LHCN-M2 (cell line): ENCODE measurements around the gene GRM2. TPM values are rescaled to one million over a fixed set of nuclear protein-coding genes. Genes with fewer than 3 reads are reported as not detected.
A peak's percentile ranks its signal among the peaks of the same experiment; 100 is the strongest.

Source experiments
- DNase-seq: peaks from one replicate; pipeline ENCODE4 v3.0.0-alpha.2; 2012; ENCODE audit warnings: low read depth
- polyA plus RNA-seq: library from polyadenylated mRNA; unstranded; fragments of >200 nt; gene quantifications from one replicate; pipeline ENCODE4 v1.2.1, GENCODE V29; 2012; ENCODE audit warnings: missing spikeins
- total RNA-seq: library from RNA; depleted of rRNA; stranded (reverse); fragments of >200 nt; gene quantifications from 2 replicates; pipeline ENCODE4 v1.2.3, GENCODE V29; 2014; rRNA removed

The GRM2 gene
- 0.06 TPM in 1 of 2 replicates, not detected in the other for total RNA-seq
- 0.02 TPM for polyA plus RNA-seq

DNA sequence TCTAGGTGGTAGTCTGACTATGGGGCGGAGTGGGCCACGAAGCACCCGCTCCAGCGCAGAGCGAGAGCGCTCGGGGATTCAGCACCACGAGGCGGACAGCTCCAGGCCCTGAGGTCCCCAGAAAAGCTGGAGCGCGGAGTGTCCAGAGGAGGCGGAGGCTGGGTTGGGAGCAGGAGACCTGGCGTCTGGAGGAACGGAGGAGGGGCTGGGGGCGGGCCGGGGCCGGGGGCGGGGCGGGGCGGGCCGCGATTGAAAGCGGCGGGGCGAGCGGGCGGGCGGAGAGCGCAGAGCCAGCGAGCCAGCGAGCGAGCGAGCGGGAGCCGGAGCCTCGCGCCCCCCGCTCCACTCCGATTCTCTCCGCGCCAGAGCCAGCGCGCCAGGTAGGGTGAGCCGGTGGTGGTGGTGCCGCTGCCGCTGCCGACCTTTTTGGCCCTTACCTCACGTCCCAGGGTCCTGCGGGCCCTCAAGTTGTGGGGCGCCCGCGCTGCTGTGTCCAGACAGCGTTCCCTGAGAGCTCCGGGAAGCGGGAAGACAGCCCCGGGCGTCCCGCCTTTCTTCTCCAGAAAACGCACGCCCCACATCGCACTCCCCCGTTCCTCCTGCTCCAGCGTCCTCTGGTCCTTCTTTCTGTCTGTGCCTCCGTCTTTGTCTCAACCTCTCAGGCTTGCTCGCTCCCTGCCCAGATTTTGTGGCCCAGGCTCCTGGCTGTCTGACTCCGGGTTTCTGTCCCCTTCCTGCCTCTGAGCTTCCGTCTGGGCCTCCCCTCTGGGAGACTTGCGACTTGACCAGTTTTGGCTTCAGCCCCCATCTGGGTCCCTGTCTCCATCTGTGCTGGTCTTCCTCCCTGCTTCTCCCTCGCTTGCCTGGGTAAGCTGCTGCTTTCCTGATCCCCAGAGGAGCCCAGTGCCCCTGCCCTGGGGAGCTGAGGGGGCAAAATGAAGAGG lies at the start of gene GRM2:
Gene GRM2, plus strand, starts transcription at position 281 of the 944 bp plus-strand sequence. CDS start 1,916 bp downstream, outside the sequence.
- DNase-seq: peak; percentile 37

- DNase-seq: no peak
Measured at GRCh38 chr3:51657234-51657633, 49.6 kb upstream of the GRM2 start.

DNA sequence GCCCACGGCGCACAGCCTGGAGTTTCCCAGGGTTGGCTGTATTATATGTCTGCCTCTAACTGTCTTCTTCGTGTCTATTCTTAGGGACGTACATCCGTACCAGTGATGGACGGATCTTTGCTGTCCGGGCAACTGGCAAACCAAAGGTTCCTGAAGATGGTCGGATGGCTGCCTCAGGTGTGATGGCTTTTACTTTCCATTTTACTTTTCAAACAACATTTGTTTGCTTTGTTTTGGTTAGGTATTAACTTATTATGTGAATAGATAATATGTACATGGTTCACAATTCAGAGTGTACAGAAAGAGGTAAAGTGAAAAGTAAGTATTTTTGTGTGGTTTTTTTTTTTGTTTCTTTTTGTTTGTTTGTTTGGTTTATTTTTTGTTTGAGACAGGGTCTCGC lies 46.9 kb upstream of the GRM2 start:
- no peak for DNase-seq

DNA sequence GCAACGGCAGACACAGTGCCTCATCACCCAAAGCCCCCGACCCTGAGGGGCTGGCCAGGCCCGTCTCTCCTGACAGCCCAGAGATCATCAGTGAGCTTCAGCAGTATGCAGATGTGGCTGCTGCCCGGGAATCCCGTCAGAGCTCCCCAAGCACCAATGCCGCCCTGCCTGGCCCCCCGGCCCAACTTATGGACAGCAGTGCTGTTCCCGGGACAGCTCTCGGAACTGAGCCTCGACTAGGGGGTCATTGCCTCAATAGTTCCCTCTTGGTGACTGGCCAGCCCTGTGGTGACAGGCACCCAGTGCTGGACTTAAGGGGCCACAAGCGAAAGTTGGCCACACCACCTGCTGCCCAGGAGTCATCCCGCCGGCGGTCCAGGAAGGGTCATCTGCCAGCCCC lies 44.4 kb upstream of the GRM2 start:
- no peak for DNase-seq

DNA sequence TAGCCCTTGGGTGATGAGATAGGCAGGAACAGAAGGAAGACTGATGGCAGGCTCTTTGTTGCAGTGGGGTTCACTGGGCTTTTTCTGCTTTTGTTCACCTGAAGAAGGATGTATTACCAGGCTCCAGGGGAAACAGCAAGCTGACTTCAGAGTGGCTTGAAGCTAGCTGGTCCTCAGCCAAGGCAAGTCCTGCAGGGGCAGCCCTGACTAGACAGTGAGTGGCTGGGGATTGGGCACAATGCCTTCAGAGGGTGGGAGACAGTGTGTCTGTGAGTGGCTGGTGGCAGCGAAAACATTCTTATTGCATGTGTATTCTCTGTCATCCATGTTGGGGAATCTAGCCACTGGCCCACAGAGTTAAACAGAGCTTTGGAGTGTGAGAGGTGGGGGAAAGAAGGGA lies 38.1 kb upstream of the GRM2 start:
- no peak for DNase-seq

DNA sequence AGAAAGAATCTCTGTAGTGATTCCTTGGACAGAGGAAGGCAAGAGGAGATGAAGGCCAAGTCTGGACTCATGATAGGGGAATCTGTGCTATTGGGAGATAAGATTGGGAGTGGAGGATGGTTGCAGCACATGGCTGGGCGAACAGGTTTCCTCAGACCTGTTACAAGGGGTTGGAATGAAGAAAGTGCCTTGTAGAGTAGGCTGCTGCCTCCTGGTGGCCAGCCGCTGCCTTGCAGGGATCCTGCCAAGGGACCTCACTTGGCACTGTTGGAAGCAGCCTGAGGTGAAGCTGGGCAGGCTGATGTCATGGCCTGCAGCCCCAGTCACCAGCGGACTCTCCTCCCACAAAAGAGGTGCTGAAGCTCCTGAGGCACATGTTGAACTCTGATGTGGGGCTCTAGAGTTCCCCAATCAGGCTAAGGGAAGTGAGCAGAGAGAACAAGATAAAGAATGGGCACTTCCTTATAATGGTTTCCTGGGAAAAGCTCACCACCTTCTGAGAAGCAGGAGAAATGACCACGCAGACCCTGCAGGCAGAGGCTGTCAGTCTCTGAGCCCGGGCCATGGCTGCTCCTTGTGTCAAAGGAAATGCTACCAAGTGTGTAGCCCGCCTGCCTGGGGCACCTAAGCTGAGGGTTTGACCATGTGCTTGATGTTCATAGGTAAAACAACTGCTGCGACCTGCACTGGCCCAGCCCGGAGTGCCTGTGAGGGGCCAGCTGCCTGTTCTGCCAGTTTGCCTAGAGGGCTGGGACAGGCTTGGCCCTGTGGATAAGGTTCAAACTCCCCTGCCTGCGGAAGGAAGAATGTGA lies 37.4 kb upstream of the GRM2 start:
- peak; percentile 67 for DNase-seq

GRCh38 chr3:51670053-51670822 lies 36.6 kb upstream of the GRM2 start:
- DNase-seq: no peak

DNA sequence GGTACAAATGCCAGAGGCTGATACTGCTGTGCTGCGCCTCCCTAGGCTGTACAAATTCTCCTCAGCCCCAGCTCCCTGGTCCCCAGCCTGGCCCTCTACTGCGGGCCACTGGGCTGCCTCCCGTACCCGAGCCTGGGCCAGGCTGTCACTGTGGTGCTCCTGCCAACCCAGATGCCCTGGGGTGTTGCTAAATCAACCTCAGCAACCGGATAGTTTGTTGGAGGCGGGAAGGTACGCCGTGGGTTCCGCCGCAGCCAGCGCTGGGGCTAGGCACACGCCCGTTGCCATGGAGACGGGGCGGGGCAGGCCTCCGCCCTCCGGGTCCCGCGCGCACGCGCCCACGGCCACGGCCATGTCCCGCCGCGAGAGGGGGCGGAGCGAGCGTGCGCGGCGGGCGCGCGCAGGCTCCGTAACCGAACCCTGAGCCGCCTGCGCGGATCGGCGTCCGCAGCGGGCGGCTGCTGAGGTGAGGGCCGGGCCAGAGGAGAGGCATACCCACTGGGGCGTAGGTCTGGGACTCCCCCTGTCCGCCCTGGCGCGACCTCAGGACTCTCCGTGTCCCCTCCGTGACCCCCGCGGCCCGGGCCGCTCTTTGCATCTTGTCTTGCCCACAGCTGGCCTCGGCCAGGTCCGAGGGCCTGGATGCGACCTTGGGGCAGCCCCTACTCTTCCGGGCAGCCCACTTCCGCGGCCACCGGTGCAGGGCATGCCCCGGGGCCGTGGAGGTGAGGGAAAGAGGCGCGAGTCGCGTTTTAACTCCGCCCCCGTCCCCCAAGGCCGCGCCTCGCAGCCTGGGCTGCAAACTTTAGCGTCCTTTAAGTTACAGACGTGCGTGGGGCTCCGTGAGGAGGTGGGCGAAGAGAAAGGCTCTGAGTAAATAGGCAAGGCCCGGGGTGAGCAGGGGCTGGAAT lies 35.8 kb upstream of the GRM2 start, which contains the start of gene TEX264:
Gene TEX264, plus strand, starts transcription at position 430 of the 911 bp plus-strand sequence. CDS start 3,053 bp downstream, outside the sequence.
- DNase-seq: peak; percentile 79

- DNase-seq: peak; percentile 54
Measured at GRCh38 chr3:51671734-51672475, 35.0 kb upstream of the GRM2 start.

GRCh38 chr3:51673181-51673801 lies 33.6 kb upstream of the GRM2 start:
- DNase-seq: no peak

GRCh38 chr3:51673802-51674654 lies 32.8 kb upstream of the GRM2 start:
- DNase-seq: no peak

GRCh38 chr3:51675201-51675611 lies 31.7 kb upstream of the GRM2 start:
- DNase-seq: peak; percentile 62

GRCh38 chr3:51676102-51676640 lies 30.7 kb upstream of the GRM2 start:
- DNase-seq: no peak

GRCh38 chr3:51677358-51677757 lies 29.5 kb upstream of the GRM2 start:
- DNase-seq: no peak

- no peak for DNase-seq
Measured at GRCh38 chr3:51678186-51678585, 28.7 kb upstream of the GRM2 start.

DNA sequence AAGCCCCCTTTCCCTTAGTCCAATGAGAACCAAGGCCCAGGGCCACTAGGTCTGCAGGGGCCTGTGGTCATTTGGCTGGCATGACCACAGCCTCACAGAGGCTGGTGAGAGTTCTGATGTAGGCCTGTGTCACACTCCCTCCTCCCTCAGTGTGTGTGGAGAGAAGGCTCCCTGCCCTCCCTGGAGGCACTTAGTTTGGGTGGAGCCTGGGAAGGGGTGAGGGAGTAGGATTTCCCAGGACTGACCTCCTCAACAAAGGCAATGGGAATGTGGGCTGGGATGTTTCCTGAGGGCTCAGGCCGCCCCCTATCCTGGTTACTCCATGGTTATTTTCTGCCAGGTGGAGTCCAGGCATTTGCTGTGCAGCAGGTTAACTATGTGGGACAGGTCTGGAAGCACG lies 28.2 kb upstream of the GRM2 start:
- DNase-seq: no peak

GRCh38 chr3:51679318-51679717 lies 27.6 kb upstream of the GRM2 start:
- no peak for DNase-seq

DNA sequence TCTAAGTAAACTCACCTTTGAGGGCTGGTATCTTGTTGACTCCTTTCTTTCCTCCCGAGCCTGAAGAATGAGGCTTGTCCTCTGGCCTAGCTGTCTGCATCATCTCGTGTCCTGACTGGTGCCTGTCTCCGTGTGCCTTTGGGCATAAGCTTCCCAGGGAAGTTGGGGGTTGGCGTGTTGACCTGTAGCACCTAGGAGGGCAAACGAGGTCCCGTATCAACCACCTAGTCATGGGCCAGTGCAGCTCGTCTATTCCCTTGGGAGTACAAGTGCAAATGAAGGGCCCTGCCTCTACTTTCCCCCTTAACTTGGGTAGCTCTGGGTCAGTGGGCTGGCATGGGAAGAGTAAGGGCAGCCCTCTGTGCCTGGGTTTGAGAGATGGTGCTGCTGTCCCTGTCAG lies 27.1 kb upstream of the GRM2 start:
- no peak for DNase-seq
